Naive thymus-derived CD4-positive, alpha-beta T cell (primary cell): Measurements from ENCODE around the gene C17orf113. TPM values are rescaled to one million over a fixed set of nuclear protein-coding genes. Genes with fewer than 3 reads are reported as not detected.

Source experiments
- ATAC-seq: fragments of 150-1000 bp; cut with Tn5 transposase; 2 replicates; pipeline ENCODE4 v1.10.0; 2021; ENCODE audit warnings: mild to moderate bottlenecking, moderate library complexity
- CTCF ChIA-PET: fragments of 350-600 bp; sonication (Branson Sonifier 250); formaldehyde crosslinking; loops from one replicate; lab custom pipeline; 2021; ENCODE audit warnings: antibody characterized with exemption; lab: Charles Lee
- POLR2A ChIA-PET: fragments of 350-600 bp; sonication (Branson Sonifier 250); formaldehyde crosslinking; loops from one replicate; lab custom pipeline; 2021; ENCODE audit warnings: antibody characterized with exemption, inconsistent platforms; lab: Charles Lee
- DNase-seq, 9 donors: peaks; one replicate each; pipeline versions ENCODE4 v3.0.0 to v3.0.0-alpha.2; 2020 to 2022; ENCODE audit warnings: mixed read lengths in 1 of 9
- H3K27ac ChIP-seq: one replicate; pipeline ENCODE4 v1.7.0; 2013; ENCODE audit warnings: mild to moderate bottlenecking, low read depth, low read length, moderate library complexity
- H3K27me3 ChIP-seq, 2 donors: one replicate each; pipeline ENCODE4 v1.7.0; 2013; ENCODE audit warnings: low read length in 2 of 2, mild to moderate bottlenecking in 2 of 2, moderate library complexity in 2 of 2; ENCODE audit not compliant: control insufficient read depth in 2 of 2, insufficient read depth in 2 of 2
- H3K36me3 ChIP-seq, 3 experiments: 1 replicate in 2 of 3; 2 replicates in 1 of 3; pipeline ENCODE4 v1.7.0; 2013; ENCODE audit warnings: low read length in 3 of 3, mild to moderate bottlenecking in 3 of 3, moderate library complexity in 1 of 3; ENCODE audit not compliant: insufficient read depth in 3 of 3, control insufficient read depth in 2 of 3
- H3K4me1 ChIP-seq, 2 donors: one replicate each; pipeline ENCODE4 v1.7.0; 2013; ENCODE audit warnings: low read length in 2 of 2, mild to moderate bottlenecking in 2 of 2, moderate library complexity in 1 of 2; ENCODE audit not compliant: control insufficient read depth in 2 of 2, insufficient read depth in 2 of 2
- H3K4me3 ChIP-seq: 2 replicates; pipeline ENCODE4 v1.7.0; 2013; ENCODE audit warnings: mild to moderate bottlenecking, low read length
- H3K9me3 ChIP-seq, 3 experiments: 1 replicate in 2 of 3; 2 replicates in 1 of 3; pipeline ENCODE4 v1.7.0; 2013; ENCODE audit warnings: low read length in 3 of 3; ENCODE audit not compliant: control insufficient read depth in 2 of 3
- H3K27ac Mint-ChIP-seq, 9 donors: one replicate each; pipeline ENCODE4 v1.8.0; 2020 to 2022; ENCODE audit warnings: mixed read lengths in 9 of 9, mild to moderate bottlenecking in 8 of 9, moderate library complexity in 5 of 9, inconsistent platforms in 2 of 9
- H3K27me3 Mint-ChIP-seq, 5 donors: one replicate each; pipeline ENCODE4 v1.8.0; 2021 to 2022; ENCODE audit warnings: mixed read lengths in 5 of 5, mild to moderate bottlenecking in 1 of 5
- H3K36me3 Mint-ChIP-seq, 5 donors: one replicate each; pipeline ENCODE4 v1.8.0; 2020 to 2022; ENCODE audit warnings: mixed read lengths in 5 of 5, mild to moderate bottlenecking in 3 of 5, inconsistent platforms in 1 of 5
- H3K4me1 Mint-ChIP-seq, 7 donors: one replicate each; pipeline ENCODE4 v1.8.0; 2020 to 2022; ENCODE audit warnings: mixed read lengths in 7 of 7, mild to moderate bottlenecking in 3 of 7, inconsistent platforms in 1 of 7
- H3K4me3 Mint-ChIP-seq, 10 donors: one replicate each; pipeline ENCODE4 v1.8.0; 2020 to 2022; ENCODE audit warnings: mild to moderate bottlenecking in 10 of 10, mixed read lengths in 10 of 10, moderate library complexity in 6 of 10, inconsistent platforms in 2 of 10
- H3K9me3 Mint-ChIP-seq, 11 donors: one replicate each; pipeline ENCODE4 v1.8.0; 2020 to 2022; ENCODE audit warnings: mixed read lengths in 11 of 11, mild to moderate bottlenecking in 4 of 11, inconsistent platforms in 1 of 11, moderate library complexity in 1 of 11
- intact Hi-C, 2 donors: fragments of 100-400 bp; cut with micrococcal nuclease; formaldehyde crosslinking; loops; one replicate each; pipeline ENCODE4 v1.15.1; 2023
- polyA plus RNA-seq, 2 donors: library from polyadenylated mRNA; unstranded; fragments of 300-500 nt; fragmentation: Illumina TruSeq; gene quantifications; one replicate each; pipeline ENCODE4 v1.2.3, GENCODE V29; 2021
- total RNA-seq, 6 experiments: library from RNA in 5 of 6; stranded (reverse) in 5 of 6; gene quantifications; 1 replicate in 5 of 6; 2 replicates in 1 of 6; pipeline ENCODE4 v1.2.3 and lab custom pipeline; 2021 to 2026

Gene C17orf113
- total and polyA plus RNA-seq, 7 experiments from 2014 or later = 0.10 to 1.0 (median 0.54) TPM

DNA sequence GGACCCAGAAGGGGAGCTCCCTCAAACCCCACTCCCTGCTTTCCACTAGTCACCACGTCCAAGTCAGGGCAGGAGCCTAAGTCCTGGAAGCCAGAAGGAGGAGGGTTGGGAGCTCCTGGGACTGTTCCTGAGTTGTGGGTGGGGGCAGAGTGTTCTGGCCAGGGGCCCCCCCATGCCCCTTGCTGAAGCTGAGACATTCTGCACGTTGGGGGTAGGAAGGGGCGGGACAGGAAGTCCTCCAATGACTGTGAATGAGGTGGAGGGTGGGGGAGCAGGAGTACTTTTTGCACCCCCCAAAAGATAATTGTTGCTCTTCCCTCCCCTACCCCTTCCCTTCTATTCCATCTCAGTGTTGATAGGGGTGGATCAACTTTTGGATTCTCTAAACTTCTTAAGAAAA, 21.4 kb upstream of the C17orf113 start:
- no peak for ATAC-seq
- peak overlapping the region; percentile 38 to 78 (median 54) for H3K4me3 Mint-ChIP-seq
- Histone ChIP-seq H3K4me3 (peak overlapping the region; percentile 30), H3K27me3 (peaks cover 0 to 7% of the 10 kb centered on the region in 2 donors), H3K9me3 (no peaks in the 10 kb centered on the region), H3K27ac (no peak overlapping the region), H3K4me1 (peaks cover 7 to 9% of the 10 kb centered on the region in 2 donors), H3K36me3 (no peaks in the 10 kb centered on the region)
- peaks cover 0 to 7% (median 5%) of the 10 kb centered on the region in 7 donors for H3K4me1 Mint-ChIP-seq
- H3K36me3 Mint-ChIP-seq = no peaks in the 10 kb centered on the region
- H3K27ac Mint-ChIP-seq = no peak overlapping the region
- DNase-seq = no peak
- intact Hi-C loops = no loop called here
- ChIA-PET CTCF (interaction anchor here (0.7 kb wide), 1 partner anchor 41 kb away, joined by 3 read pairs; the partner anchor contains the start of gene DHX58), POLR2A (interaction anchor here (1.5 to 1.7 kb wide), 2 partner anchors 40 to 49 kb away, joined by 4 to 10 read pairs; partner anchors contain the start of gene DHX58)
- peaks cover 22 to 37% (median 31%) of the 10 kb centered on the region in 5 donors for H3K27me3 Mint-ChIP-seq
- H3K9me3 Mint-ChIP-seq = no peaks in the 10 kb centered on the region

DNA sequence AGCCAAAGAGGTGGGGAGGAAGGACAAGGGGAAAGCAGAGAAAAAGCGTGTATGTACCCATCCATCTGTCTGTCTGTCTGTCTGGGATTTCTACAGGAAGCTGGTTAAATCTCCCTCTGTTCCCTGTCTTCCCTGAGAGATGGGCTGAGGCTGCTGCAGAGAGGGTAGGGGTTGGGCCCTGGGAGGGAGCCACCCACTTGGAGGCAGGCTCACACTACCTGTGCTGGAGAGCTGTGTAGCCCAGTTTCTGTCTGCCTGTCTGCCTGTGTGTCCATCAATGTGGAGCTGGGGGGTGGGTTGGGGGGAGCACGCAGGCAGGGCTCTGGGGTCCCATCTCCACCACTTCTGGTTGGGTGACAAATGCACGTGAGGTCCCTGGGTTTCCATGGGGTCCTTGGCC, 18.6 kb upstream of the C17orf113 start:
- H3K4me1 Mint-ChIP-seq = peaks cover 4 to 18% (median 16%) of the 10 kb centered on the region in 7 donors
- no peak overlapping the region for H3K4me3 Mint-ChIP-seq
- peaks cover 0 to under 1% (median 0%) of the 10 kb centered on the region in 11 donors for H3K9me3 Mint-ChIP-seq
- no peak overlapping the region for H3K27ac Mint-ChIP-seq
- no peaks in the 10 kb centered on the region for H3K36me3 ChIP-seq
- peaks cover 0 to 7% of the 10 kb centered on the region in 2 donors for H3K27me3 ChIP-seq
- ATAC-seq (no peak), DNase-seq (no peak)
- H3K4me1 ChIP-seq = peaks cover 7 to 22% of the 10 kb centered on the region in 2 donors
- POLR2A ChIA-PET = no interaction called here
- no peak overlapping the region for H3K4me3 ChIP-seq
- no peaks in the 10 kb centered on the region for H3K36me3 Mint-ChIP-seq
- H3K27ac ChIP-seq = no peak overlapping the region
- intact Hi-C loops = loop anchor here (5.0 kb wide), 2 partner anchors 33 to 338 kb away; no protein-coding TSS in a partner anchor
- CTCF ChIA-PET = interaction anchor here (1.2 to 2.9 kb wide), 5 partner anchors 8 to 49 kb away, joined by 3 to 19 read pairs (median 6); partner anchors contain the start of gene DHX58
- peaks cover 17 to 32% (median 23%) of the 10 kb centered on the region in 5 donors for H3K27me3 Mint-ChIP-seq
- no peaks in the 10 kb centered on the region for H3K9me3 ChIP-seq

DNA sequence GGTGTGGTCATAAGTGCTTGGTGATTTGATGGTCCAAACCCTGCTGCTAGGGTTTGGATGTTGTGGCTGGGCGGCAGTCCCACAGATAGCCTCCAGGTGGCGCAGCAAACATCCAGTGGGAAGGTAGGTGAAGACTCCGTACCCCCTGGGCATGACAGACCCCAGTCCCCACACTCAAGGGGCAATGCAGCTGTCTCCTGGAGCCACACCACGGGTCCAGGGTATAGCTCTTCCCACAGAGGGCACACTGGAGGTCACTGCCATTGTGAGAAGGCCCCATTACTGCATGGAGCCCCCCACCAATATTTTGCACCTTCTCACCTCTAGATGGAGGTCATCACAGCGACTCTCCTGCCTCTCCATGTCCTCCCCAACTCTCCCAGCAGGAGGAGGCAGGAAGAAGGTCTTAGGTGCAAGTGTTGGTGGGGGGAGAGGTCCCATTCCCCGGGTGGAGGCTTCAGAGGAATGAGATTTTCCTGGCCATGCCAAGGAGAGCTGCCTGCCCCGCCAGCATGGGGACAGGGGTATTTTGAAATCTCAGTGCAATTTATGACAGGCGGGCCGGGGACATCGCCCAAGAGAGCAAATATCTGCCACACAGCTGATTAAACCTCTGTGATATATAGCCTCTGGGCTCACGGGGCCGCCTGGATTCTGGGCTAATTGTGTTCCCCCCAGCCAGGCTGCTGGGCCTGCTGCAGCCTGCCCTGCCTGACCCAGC, 17.1 kb upstream of the C17orf113 start:
- Mint-ChIP-seq H3K9me3 (peaks cover 0 to 1% (median 0%) of the 10 kb centered on the region in 11 donors), H3K4me3 (no peak overlapping the region), H3K36me3 (no peaks in the 10 kb centered on the region), H3K4me1 (peaks cover 9 to 30% (median 23%) of the 10 kb centered on the region in 7 donors), H3K27me3 (peaks cover 4 to 21% (median 11%) of the 10 kb centered on the region in 5 donors), H3K27ac (peak overlapping the region in 1 of 9 donors; percentile 36)
- no peak overlapping the region for H3K4me3 ChIP-seq
- POLR2A ChIA-PET = interaction anchor here (0.9 to 1.6 kb wide), 3 partner anchors 45 to 53 kb away, joined by 3 to 7 read pairs (median 5); partner anchors contain the start of genes DHX58 and KAT2A
- CTCF ChIA-PET = interaction anchor here (0.7 to 4.1 kb wide), 11 partner anchors 9 to 57 kb away, joined by 3 to 21 read pairs (median 4); partner anchors contain the start of genes DHX58 and KAT2A
- peaks cover 0 to 2% of the 10 kb centered on the region in 2 donors for H3K27me3 ChIP-seq
- peak; percentile 31 to 72 (median 58) for DNase-seq
- ATAC-seq = peak; percentile 63
- H3K27ac ChIP-seq = no peak overlapping the region
- intact Hi-C loops = loop anchor here (1.0 to 5.0 kb wide), 7 partner anchors 34 to 340 kb away; partner anchors contain the start of genes DHX58 (in 1 of the 2) and KCNH4 (in 1 of the 2)
- no peaks in the 10 kb centered on the region for H3K9me3 ChIP-seq
- no peaks in the 10 kb centered on the region for H3K36me3 ChIP-seq
- peaks cover 7 to 30% of the 10 kb centered on the region in 2 donors for H3K4me1 ChIP-seq

DNA sequence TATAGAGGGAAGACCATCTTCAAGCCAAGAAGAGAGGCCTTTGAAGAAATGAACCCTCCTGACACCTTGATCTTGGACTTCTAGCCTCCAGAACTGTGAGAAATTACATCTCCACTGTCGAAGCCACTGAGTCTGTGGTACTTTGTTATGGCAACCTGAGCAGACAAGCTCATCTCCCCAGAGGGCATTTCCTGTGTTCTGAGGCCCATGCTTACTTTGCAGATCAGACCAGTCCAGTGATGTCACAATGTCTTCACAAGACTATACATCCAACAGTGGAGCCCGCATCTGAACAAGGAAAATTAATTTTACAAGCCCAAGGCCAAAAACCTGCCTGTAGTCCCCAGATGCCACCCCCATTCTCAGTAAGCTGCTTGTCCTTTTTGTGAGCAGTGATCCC, 14.8 kb upstream of the C17orf113 start:
- intact Hi-C loops = loop anchor here (1.0 to 5.0 kb wide), 3 partner anchors 37 to 342 kb away; no protein-coding TSS in a partner anchor
- Mint-ChIP-seq H3K4me1 (peaks cover 11 to 24% (median 20%) of the 10 kb centered on the region in 7 donors), H3K4me3 (peak overlapping the region in 5 of 10 donors; percentile 29 to 82 (median 36)), H3K36me3 (no peaks in the 10 kb centered on the region), H3K9me3 (peaks cover 0 to 1% (median 0%) of the 10 kb centered on the region in 11 donors), H3K27me3 (peaks cover 0 to 9% (median 0%) of the 10 kb centered on the region in 5 donors), H3K27ac (peak overlapping the region in 6 of 9 donors; percentile 52 to 87 (median 80))
- CTCF ChIA-PET = interaction anchor here (0.6 to 4.1 kb wide), 21 partner anchors 9 to 667 kb away, joined by 3 to 21 read pairs (median 5); partner anchors contain the start of genes DHX58, DNAJC7, KAT2A and NKIRAS2
- Histone ChIP-seq H3K27ac (no peak overlapping the region), H3K4me1 (peaks cover 0 to 21% of the 10 kb centered on the region in 2 donors), H3K27me3 (no peaks in the 10 kb centered on the region), H3K4me3 (no peak overlapping the region), H3K9me3 (no peaks in the 10 kb centered on the region), H3K36me3 (no peaks in the 10 kb centered on the region)
- ATAC-seq (peak; percentile 45), DNase-seq (peak in 6 of 9 donors; percentile 14 to 53 (median 25))
- POLR2A ChIA-PET = interaction anchor here (1.1 to 1.2 kb wide), 2 partner anchors 49 to 100 kb away, joined by 3 read pairs; no protein-coding TSS in a partner anchor

DNA sequence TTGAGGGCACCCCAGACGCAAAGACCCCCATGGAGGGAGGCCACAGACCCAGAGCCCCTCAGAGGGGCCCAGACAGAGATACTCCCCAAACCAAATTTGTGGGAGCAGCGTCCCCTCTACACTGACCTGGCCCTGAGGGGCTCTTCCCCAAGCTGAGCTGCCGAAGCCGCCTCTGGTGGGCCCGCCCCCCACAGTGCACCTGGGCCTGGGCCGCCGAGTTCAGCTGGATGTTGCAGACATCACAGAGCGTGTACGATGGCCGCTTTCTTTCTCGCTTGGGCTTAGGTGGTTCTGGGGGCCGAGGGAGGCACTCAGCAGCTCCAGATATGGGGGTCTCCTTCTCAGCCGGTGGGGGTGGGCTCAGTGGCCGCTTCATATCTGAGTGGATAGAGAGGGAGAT, 12.3 kb upstream of the C17orf113 start:
- H3K27ac Mint-ChIP-seq = peak overlapping the region in 4 of 9 donors; percentile 46 to 77 (median 68)
- intact Hi-C loops = loop anchor here in 1 of 2 donors (1.0 kb wide), 1 partner anchor 37 kb away; no protein-coding TSS in a partner anchor
- Histone ChIP-seq H3K4me1 (peaks cover 0 to 21% of the 10 kb centered on the region in 2 donors), H3K36me3 (no peaks in the 10 kb centered on the region), H3K27me3 (no peaks in the 10 kb centered on the region), H3K9me3 (no peaks in the 10 kb centered on the region), H3K27ac (no peak overlapping the region), H3K4me3 (no peak overlapping the region)
- CTCF ChIA-PET = no interaction called here
- H3K27me3 Mint-ChIP-seq = peaks cover 0 to 8% (median 0%) of the 10 kb centered on the region in 5 donors
- peak overlapping the region in 3 of 10 donors; percentile 18 to 88 (median 29) for H3K4me3 Mint-ChIP-seq
- H3K36me3 Mint-ChIP-seq = no peaks in the 10 kb centered on the region
- peaks cover 0 to 1% (median 0%) of the 10 kb centered on the region in 11 donors for H3K9me3 Mint-ChIP-seq
- DNase-seq (no peak), ATAC-seq (no peak)
- peaks cover 13 to 24% (median 20%) of the 10 kb centered on the region in 7 donors for H3K4me1 Mint-ChIP-seq
- POLR2A ChIA-PET = no interaction called here
